Measurements from ENCODE around the gene SETD5. TPM values are rescaled to one million over a fixed set of nuclear protein-coding genes. Genes with fewer than 3 reads are reported as not detected.
A peak's percentile ranks its signal among the peaks of the same experiment; 100 is the strongest.

Gene SETD5
- total RNA-seq, 1 donor from 2014 or later, result 123 TPM

- no peak overlapping the region for H3K4me3 Mint-ChIP-seq (ENCODE audit: unreplicated experiment)
- TF ChIP-seq, protein P1, sequence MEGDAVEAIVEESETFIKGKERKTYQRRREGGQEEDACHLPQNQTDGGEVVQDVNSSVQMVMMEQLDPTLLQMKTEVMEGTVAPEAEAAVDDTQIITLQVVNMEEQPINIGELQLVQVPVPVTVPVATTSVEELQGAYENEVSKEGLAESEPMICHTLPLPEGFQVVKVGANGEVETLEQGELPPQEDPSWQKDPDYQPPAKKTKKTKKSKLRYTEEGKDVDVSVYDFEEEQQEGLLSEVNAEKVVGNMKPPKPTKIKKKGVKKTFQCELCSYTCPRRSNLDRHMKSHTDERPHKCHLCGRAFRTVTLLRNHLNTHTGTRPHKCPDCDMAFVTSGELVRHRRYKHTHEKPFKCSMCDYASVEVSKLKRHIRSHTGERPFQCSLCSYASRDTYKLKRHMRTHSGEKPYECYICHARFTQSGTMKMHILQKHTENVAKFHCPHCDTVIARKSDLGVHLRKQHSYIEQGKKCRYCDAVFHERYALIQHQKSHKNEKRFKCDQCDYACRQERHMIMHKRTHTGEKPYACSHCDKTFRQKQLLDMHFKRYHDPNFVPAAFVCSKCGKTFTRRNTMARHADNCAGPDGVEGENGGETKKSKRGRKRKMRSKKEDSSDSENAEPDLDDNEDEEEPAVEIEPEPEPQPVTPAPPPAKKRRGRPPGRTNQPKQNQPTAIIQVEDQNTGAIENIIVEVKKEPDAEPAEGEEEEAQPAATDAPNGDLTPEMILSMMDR (IDR thresholded peaks at IDR 0.05), result no peak
- H3K27ac Mint-ChIP-seq (ENCODE audit: unreplicated experiment), result peak overlapping the region; percentile 69
- peaks cover 40% of the 10 kb centered on the region for H3K36me3 Mint-ChIP-seq (ENCODE audit: low read depth)
- H3K27me3 Mint-ChIP-seq (ENCODE audit: low read depth), result no peaks in the 10 kb centered on the region
- peaks cover 39% of the 10 kb centered on the region for H3K4me1 Mint-ChIP-seq (ENCODE audit: low read depth)
- DNase-seq (ENCODE audit: low spot score), result no peak
- no peaks in the 10 kb centered on the region for H3K9me3 Mint-ChIP-seq (ENCODE audit: low read depth)
Observed at GRCh38 chr3:9386501-9387321, 10.7 kb upstream of the SETD5 start.

- no peaks in the 10 kb centered on the region for H3K9me3 Mint-ChIP-seq (ENCODE audit: low read depth)
- peak overlapping the region; percentile 69 for H3K27ac Mint-ChIP-seq (ENCODE audit: unreplicated experiment)
- no peaks in the 10 kb centered on the region for H3K27me3 Mint-ChIP-seq (ENCODE audit: low read depth)
- H3K4me3 Mint-ChIP-seq (ENCODE audit: unreplicated experiment), result no peak overlapping the region
- peaks cover 45% of the 10 kb centered on the region for H3K4me1 Mint-ChIP-seq (ENCODE audit: low read depth)
- TF ChIP-seq, protein P1 (IDR thresholded peaks at IDR 0.05), result no peak
- DNase-seq (ENCODE audit: low spot score), result no peak
- peaks cover 43% of the 10 kb centered on the region for H3K36me3 Mint-ChIP-seq (ENCODE audit: low read depth)
Observed at GRCh38 chr3:9387322-9387655, 10.1 kb upstream of the SETD5 start.

DNA sequence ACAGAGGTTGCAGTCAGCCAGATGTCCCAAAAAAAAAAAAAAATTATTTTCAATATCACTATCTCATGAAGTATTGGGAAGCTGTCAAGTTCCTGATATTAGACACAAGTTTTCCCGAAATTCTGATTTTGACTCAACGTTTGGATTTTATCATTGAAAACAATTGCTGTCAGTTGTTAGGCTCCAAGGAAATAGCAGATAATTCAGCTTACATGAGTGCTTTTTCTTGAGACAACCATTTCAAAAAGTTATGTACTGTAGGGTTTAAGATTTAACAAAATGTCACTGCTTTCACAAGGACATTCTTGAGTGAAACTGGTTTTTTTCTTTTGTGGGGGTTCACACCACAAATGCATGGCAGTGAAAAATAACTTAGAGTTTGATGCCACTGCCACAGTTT is 9.3 kb upstream of the SETD5 start:
- no peaks in the 10 kb centered on the region for H3K9me3 Mint-ChIP-seq (ENCODE audit: low read depth)
- H3K27me3 Mint-ChIP-seq (ENCODE audit: low read depth), result no peaks in the 10 kb centered on the region
- no peak overlapping the region for H3K27ac Mint-ChIP-seq (ENCODE audit: unreplicated experiment)
- no peak for DNase-seq (ENCODE audit: low spot score)
- H3K36me3 Mint-ChIP-seq (ENCODE audit: low read depth), result peaks cover 43% of the 10 kb centered on the region
- H3K4me3 Mint-ChIP-seq (ENCODE audit: unreplicated experiment), result no peak overlapping the region
- TF ChIP-seq, protein P1 (IDR thresholded peaks at IDR 0.05), result no peak
- H3K4me1 Mint-ChIP-seq (ENCODE audit: low read depth), result peaks cover 53% of the 10 kb centered on the region

DNA sequence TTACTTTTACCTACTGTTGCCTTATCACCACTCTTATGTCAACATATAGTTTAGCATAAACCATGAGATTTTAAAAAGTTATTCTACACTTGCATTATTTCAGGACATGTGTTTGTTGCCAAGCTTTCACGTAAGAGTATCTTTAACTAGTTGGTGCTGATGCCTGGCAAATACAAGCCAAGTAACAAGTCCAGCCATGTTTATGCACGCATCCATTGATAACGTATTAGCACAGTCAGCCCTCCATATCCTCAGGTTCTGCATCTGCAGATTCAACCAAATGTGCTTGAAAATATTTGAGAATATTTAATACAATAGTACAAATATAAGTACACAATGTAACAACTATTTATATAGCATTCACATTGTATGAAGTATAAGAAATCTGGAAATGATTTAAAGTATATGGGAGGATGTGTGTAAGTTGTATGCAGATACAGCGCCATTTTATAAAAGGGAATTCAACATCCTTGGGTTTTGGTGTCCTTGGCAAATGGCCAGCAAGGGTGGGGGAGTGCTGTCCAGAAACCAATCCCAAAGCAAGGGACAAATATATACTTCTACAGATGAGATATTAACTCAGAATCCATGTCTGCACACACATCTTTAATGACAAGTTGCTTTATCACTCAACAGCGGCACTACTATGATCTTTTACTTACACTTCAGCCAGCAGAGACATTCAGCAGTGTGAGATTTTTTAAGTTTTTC is 8.7 kb upstream of the SETD5 start:
- Mint-ChIP-seq H3K9me3 (ENCODE audit: low read depth) (no peaks in the 10 kb centered on the region), H3K4me1 (ENCODE audit: low read depth) (peaks cover 59% of the 10 kb centered on the region), H3K4me3 (ENCODE audit: unreplicated experiment) (no peak overlapping the region), H3K27me3 (ENCODE audit: low read depth) (no peaks in the 10 kb centered on the region), H3K27ac (ENCODE audit: unreplicated experiment) (no peak overlapping the region), H3K36me3 (ENCODE audit: low read depth) (peaks cover 45% of the 10 kb centered on the region)
- TF ChIP-seq, protein P1 (IDR thresholded peaks at IDR 0.05), result no peak
- DNase-seq (ENCODE audit: low spot score), result no peak

GRCh38 chr3:9390265-9390888 is 7.0 kb upstream of the SETD5 start:
- no peaks in the 10 kb centered on the region for H3K9me3 Mint-ChIP-seq (ENCODE audit: low read depth)
- no peaks in the 10 kb centered on the region for H3K27me3 Mint-ChIP-seq (ENCODE audit: low read depth)
- peak overlapping the region; percentile 23 for H3K27ac Mint-ChIP-seq (ENCODE audit: unreplicated experiment)
- peaks cover 63% of the 10 kb centered on the region for H3K4me1 Mint-ChIP-seq (ENCODE audit: low read depth)
- TF ChIP-seq, protein P1 (IDR thresholded peaks at IDR 0.05), result no peak
- H3K4me3 Mint-ChIP-seq (ENCODE audit: unreplicated experiment), result no peak overlapping the region
- no peak for DNase-seq (ENCODE audit: low spot score)
- peaks cover 46% of the 10 kb centered on the region for H3K36me3 Mint-ChIP-seq (ENCODE audit: low read depth)

Data from chondrocyte (in vitro differentiated cells).